Lung (tissue), 12 donors: ENCODE data around the gene THAP4. TPM values are rescaled to one million over a fixed set of nuclear protein-coding genes. Genes with fewer than 3 reads are reported as not detected.
A peak's percentile ranks its signal among the peaks of the same experiment; 100 is the strongest.

Experiments
- ATAC-seq: fragments of 200-7000 bp; cut with Tn5 transposase; one replicate; pipeline ENCODE4 v1.9.1; 2020; ENCODE audit warnings: moderate number of reproducible peaks; ENCODE audit not compliant: insufficient read depth, low FRiP score
- DNase-seq, 3 donors: peaks; one replicate each; pipeline ENCODE4 v3.0.0-alpha.2; 2013 to 2017
- H3K27ac ChIP-seq, 2 donors: one replicate each; pipeline ENCODE4 v1.5.1; 2013; ENCODE audit warnings: mild to moderate bottlenecking in 2 of 2, moderate library complexity in 2 of 2, control low read depth in 1 of 2, inconsistent platforms in 1 of 2, low read depth in 1 of 2, low read length in 1 of 2
- H3K27me3 ChIP-seq, 3 donors: one replicate each; pipeline ENCODE4 v1.5.1; 2013; ENCODE audit warnings: low read length in 2 of 3; ENCODE audit not compliant: control insufficient read depth in 3 of 3, insufficient read depth in 3 of 3
- H3K36me3 ChIP-seq, 4 donors: one replicate each; pipeline ENCODE4 v1.5.1; 2013; ENCODE audit warnings: low read length in 4 of 4, mild to moderate bottlenecking in 1 of 4, moderate library complexity in 1 of 4; ENCODE audit not compliant: control insufficient read depth in 4 of 4, insufficient read depth in 4 of 4
- H3K4me1 ChIP-seq, 5 donors: one replicate each; pipeline ENCODE4 v1.5.1; 2013; ENCODE audit warnings: low read length in 5 of 5, mild to moderate bottlenecking in 2 of 5, moderate library complexity in 1 of 5; ENCODE audit not compliant: control insufficient read depth in 5 of 5, insufficient read depth in 5 of 5
- H3K4me3 ChIP-seq: one replicate; pipeline ENCODE4 v1.5.1; 2013; ENCODE audit warnings: mild to moderate bottlenecking, control low read depth, moderate library complexity
- H3K9ac ChIP-seq, 2 donors: one replicate each; pipeline ENCODE4 v1.5.1; 2013; ENCODE audit warnings: low read length in 2 of 2, control low read depth in 1 of 2; ENCODE audit not compliant: insufficient read depth in 1 of 2
- H3K9me3 ChIP-seq, 4 donors: one replicate each; pipeline ENCODE4 v1.5.1; 2013; ENCODE audit warnings: low read length in 3 of 4, mild to moderate bottlenecking in 1 of 4, moderate library complexity in 1 of 4; ENCODE audit not compliant: control insufficient read depth in 4 of 4, insufficient read depth in 3 of 4
- WGBS, 2 donors: extraction: QIAGEN DNeasy Blood & Tissue Kit; methylation state at CpG; one replicate each; pipeline ENCODE4 v1.1.7; 2013; 5-methylcytosine and 5-hydroxymethylcytosine counted together
- polyA plus RNA-seq, 2 donors: library from polyadenylated mRNA; stranded (reverse); fragments of 200-250 nt; gene quantifications; one replicate each; pipeline ENCODE4 v1.2.1, GENCODE V29; 2013
- total RNA-seq, 2 donors: library from RNA; depleted of rRNA in 1 of 2; stranded (reverse); fragments of >200 nt in 1 of 2; gene quantifications; one replicate each; pipeline ENCODE4 v1.2.1, GENCODE V29; 2014 to 2021
- TF ChIP-seq, protein P1 (sequence below): IDR thresholded peaks from 2 replicates; pipeline ENCODE4 v1.5.1; 2012; ENCODE audit warnings: mild to moderate bottlenecking; ENCODE audit errors: control extremely low read depth, extremely low read depth
- donor health status: control.
- donor health status: control.
- donor health status: Bipolar disorder and iron deficiency.
- donor health status: healthy.
- donor health status: DM: yes; HTN: yes; CAD: no.

Gene THAP4
- total and polyA plus RNA-seq, 4 donors, result 40.0 to 53.7 (median 45.0) TPM

DNA sequence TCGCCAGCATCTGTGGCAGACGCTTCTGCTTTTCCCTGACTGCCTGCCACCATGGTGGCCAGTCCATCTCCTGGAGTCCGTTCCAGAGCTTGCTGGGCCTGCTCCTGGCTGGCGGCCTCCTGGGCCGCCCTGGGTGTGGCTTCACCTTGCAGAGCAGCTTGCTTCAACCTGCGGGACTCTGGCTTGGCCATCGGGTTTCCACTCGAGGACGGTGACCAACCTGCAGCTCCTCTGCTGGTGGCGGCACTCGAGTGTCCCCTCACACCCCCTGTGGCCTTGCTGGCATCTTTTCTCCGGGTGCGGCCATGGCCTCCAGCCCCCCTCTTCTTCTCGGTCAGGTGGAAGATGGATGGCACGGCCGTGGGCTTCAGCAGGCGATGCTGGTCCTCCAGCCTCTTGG, 3.4 kb downstream of the THAP4 start:
- Histone ChIP-seq H3K36me3 (peaks cover 0 to 25% (median 19%) of the 10 kb centered on the region in 4 donors), H3K9me3 (no peaks in the 10 kb centered on the region), H3K27ac (no peak overlapping the region), H3K4me3 (no peak overlapping the region), H3K9ac (no peak overlapping the region), H3K27me3 (no peaks in the 10 kb centered on the region), H3K4me1 (peaks cover 4 to 28% (median 8%) of the 10 kb centered on the region in 5 donors)
- 92 to 93% methylated on average over 17 of the region's 17 CpGs for WGBS, 2 donors
- TF ChIP-seq, protein P1, sequence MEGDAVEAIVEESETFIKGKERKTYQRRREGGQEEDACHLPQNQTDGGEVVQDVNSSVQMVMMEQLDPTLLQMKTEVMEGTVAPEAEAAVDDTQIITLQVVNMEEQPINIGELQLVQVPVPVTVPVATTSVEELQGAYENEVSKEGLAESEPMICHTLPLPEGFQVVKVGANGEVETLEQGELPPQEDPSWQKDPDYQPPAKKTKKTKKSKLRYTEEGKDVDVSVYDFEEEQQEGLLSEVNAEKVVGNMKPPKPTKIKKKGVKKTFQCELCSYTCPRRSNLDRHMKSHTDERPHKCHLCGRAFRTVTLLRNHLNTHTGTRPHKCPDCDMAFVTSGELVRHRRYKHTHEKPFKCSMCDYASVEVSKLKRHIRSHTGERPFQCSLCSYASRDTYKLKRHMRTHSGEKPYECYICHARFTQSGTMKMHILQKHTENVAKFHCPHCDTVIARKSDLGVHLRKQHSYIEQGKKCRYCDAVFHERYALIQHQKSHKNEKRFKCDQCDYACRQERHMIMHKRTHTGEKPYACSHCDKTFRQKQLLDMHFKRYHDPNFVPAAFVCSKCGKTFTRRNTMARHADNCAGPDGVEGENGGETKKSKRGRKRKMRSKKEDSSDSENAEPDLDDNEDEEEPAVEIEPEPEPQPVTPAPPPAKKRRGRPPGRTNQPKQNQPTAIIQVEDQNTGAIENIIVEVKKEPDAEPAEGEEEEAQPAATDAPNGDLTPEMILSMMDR, result no peak
- DNase-seq (no peak), ATAC-seq (no peak)

DNA sequence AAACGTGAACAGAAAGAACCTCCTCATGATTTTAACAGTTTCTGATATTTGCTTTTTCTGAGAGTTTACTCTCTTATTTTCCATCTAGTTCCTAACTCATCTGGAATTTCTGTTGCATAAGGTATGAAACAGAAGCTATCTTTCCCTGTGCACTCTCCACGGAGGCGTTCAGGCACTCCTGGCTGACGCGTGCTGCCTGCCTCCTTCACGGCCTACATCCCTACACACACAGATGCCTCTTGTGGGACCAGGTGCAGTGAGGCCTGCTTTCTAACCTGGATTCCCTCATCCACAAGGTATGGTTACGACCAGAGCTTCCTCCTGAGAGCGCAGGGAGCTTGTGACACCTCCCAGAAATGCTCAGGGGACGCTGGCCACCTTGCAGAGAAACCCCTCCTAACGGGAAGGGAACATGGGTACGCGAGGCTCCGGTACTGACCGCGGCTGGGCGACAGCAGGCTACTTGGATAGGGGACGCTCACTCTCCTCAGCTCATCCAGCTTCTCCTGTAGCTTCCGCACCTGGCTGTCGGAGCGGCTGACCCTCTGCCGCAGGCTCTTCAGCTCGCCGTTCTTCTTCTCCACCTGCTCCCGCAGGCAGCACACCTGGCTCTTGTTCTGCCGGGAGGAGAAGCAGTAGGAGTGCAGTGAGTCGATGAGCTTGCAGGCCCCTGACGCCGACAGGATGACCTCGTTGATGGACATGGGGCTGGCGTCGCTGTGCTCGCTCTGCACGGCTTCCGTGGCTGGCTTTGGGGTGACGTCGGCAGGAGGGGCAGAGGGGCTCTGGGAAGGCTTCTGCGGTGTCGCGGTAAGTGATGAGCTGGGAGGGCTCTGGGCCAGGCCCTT, 4.3 kb downstream of the THAP4 start:
- no peak for ATAC-seq
- H3K27ac ChIP-seq, result no peak overlapping the region
- H3K9ac ChIP-seq, result no peak overlapping the region
- no peaks in the 10 kb centered on the region for H3K27me3 ChIP-seq
- peaks cover 3 to 23% (median 7%) of the 10 kb centered on the region in 5 donors for H3K4me1 ChIP-seq
- no peak overlapping the region for H3K4me3 ChIP-seq
- H3K36me3 ChIP-seq, result peaks cover 0 to 25% (median 20%) of the 10 kb centered on the region in 4 donors
- TF ChIP-seq, protein P1, result no peak
- DNase-seq, result no peak
- WGBS, 2 donors, result 96 to 97% methylated on average over 39 of the region's 39 CpGs
- H3K9me3 ChIP-seq, result no peaks in the 10 kb centered on the region

DNA sequence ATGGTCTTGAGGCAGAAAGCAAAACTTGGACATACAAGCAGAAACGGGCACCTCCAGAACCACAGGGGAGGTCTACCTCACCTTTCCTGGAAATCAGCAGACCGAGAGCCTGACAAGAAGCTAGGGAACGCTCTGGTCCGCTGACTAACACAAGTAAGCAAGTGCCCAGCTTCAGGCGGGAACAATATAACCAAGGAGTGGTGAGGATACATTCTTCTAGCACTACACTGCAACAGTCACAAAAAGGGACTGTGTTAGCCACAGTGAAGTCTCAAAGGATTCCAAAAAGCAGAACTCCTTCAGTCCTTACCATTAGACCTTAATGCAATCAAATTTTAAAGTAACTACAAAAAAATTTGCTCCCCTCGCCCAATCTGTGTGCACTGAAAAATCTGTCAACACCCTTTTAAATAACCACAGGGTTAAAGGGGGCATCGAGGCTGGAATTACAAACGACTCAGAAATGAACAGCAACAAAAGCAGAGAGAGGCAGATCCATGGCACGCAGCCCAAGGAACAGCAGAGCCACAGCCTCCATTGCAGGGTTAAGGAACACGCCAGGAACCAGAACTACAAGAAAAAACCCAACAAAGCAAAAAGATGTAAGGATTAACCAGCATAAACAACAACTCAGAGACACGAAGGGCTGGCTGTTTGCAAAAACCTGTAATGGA, 7.1 kb downstream of the THAP4 start:
- Histone ChIP-seq H3K9me3 (no peaks in the 10 kb centered on the region), H3K4me1 (peaks cover 0 to 10% (median 7%) of the 10 kb centered on the region in 5 donors), H3K4me3 (no peak overlapping the region), H3K9ac (peak overlapping the region in 1 of 2 donors; percentile 65), H3K27ac (no peak overlapping the region), H3K27me3 (no peaks in the 10 kb centered on the region), H3K36me3 (peaks cover 0 to 30% (median 22%) of the 10 kb centered on the region in 4 donors)
- no peak for ATAC-seq
- TF ChIP-seq, protein P1, result no peak
- 71 to 83% methylated on average over 11 of the region's 11 CpGs for WGBS, 2 donors
- DNase-seq, result peak in 2 of 3 donors; percentile 63 to 72
